Measurements from ENCODE around the gene HEG1.

The HEG1 gene

DNA sequence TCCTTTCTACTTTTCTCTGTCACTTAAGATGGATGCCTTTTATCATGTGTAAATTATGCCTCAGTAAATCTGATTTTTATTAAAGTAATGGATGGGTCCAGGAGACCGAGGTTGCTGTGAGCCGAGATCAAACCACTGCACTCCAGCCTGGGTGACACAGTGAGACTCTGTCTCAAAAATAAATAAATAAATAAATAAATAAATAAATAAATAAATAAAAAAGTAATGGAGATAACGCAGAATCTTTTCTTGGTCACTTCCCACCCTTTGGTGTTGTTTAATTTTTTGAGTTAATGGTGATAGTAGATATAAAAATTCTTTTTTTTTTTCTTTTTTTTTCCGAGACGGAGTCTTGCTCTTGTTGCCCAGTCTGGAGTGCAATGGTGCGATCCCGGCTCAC lies 77.2 kb downstream of the HEG1 start:
- Histone ChIP-seq H3K4me2 (ENCODE audit: low read depth, low read length, poor library complexity, severe bottlenecking) (no peak overlapping the region), H3K27me3 (ENCODE audit: low read length) (no peaks in the 10 kb centered on the region), H3K79me2 (ENCODE audit: insufficient read depth, low read length) (no peaks in the 10 kb centered on the region), H3K4me3 (ENCODE audit: insufficient read depth, low read length, poor library complexity, severe bottlenecking) (no peak overlapping the region), H3K36me3 (ENCODE audit: low read length) (no peaks in the 10 kb centered on the region), H3K27ac (ENCODE audit: low read depth, low read length) (no peak overlapping the region), H3F3A (ENCODE audit: insufficient read depth) (no peaks in the 10 kb centered on the region), H4K20me1 (ENCODE audit: low read depth, low read length) (no peaks in the 10 kb centered on the region), H3K9me2 (replicated peaks; ENCODE audit: insufficient read depth, low read length) (no peaks in the 10 kb centered on the region), H3K9ac (ENCODE audit: low read length) (no peak overlapping the region), H3K9me3 (ENCODE audit: insufficient read depth, low read length) (no peaks in the 10 kb centered on the region), H2AFZ (ENCODE audit: low read depth, low read length, severe bottlenecking) (no peak overlapping the region)
- TF ChIP-seq EZH2phosphoT487 (conservative IDR thresholded peaks at IDR 0.05; ENCODE audit: low read length) = no peak
- TF ChIP-seq, protein P1, sequence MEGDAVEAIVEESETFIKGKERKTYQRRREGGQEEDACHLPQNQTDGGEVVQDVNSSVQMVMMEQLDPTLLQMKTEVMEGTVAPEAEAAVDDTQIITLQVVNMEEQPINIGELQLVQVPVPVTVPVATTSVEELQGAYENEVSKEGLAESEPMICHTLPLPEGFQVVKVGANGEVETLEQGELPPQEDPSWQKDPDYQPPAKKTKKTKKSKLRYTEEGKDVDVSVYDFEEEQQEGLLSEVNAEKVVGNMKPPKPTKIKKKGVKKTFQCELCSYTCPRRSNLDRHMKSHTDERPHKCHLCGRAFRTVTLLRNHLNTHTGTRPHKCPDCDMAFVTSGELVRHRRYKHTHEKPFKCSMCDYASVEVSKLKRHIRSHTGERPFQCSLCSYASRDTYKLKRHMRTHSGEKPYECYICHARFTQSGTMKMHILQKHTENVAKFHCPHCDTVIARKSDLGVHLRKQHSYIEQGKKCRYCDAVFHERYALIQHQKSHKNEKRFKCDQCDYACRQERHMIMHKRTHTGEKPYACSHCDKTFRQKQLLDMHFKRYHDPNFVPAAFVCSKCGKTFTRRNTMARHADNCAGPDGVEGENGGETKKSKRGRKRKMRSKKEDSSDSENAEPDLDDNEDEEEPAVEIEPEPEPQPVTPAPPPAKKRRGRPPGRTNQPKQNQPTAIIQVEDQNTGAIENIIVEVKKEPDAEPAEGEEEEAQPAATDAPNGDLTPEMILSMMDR (IDR thresholded peaks at IDR 0.05; ENCODE audit: insufficient read depth, low read length, poor library complexity, severe bottlenecking) = no peak

DNA sequence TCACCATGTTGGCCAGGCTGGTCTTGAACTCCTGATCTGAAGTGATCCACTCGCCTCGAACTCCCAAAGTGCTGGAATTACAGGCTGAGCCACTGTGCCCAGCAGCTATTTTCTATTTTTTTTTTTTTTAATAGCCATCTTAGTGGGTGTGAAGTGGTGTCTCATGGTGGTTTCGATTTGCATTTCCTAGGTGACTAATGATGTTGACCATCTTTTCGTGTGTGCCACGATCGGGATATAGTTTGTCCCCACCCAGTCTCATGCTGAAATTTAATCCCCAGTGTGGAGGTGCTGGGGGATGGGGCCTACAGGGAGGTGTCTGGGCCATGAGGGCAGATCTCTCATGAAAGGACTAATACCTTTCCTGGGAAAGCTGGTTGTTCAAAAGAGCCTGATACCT lies 79.4 kb downstream of the HEG1 start:
- Histone ChIP-seq H3K27me3 (ENCODE audit: low read length) (no peaks in the 10 kb centered on the region), H4K20me1 (ENCODE audit: low read depth, low read length) (no peaks in the 10 kb centered on the region), H3K27ac (ENCODE audit: low read depth, low read length) (no peak overlapping the region), H3K36me3 (ENCODE audit: low read length) (no peaks in the 10 kb centered on the region), H3K79me2 (ENCODE audit: insufficient read depth, low read length) (no peaks in the 10 kb centered on the region), H2AFZ (ENCODE audit: low read depth, low read length, severe bottlenecking) (no peak overlapping the region), H3K9me3 (ENCODE audit: insufficient read depth, low read length) (no peaks in the 10 kb centered on the region), H3K9ac (ENCODE audit: low read length) (no peak overlapping the region), H3F3A (ENCODE audit: insufficient read depth) (no peaks in the 10 kb centered on the region), H3K9me2 (replicated peaks; ENCODE audit: insufficient read depth, low read length) (no peaks in the 10 kb centered on the region), H3K4me2 (ENCODE audit: low read depth, low read length, poor library complexity, severe bottlenecking) (no peak overlapping the region), H3K4me3 (ENCODE audit: insufficient read depth, low read length, poor library complexity, severe bottlenecking) (no peak overlapping the region)
- TF ChIP-seq, protein P1 (IDR thresholded peaks at IDR 0.05; ENCODE audit: insufficient read depth, low read length, poor library complexity, severe bottlenecking) = no peak
- TF ChIP-seq EZH2phosphoT487 (conservative IDR thresholded peaks at IDR 0.05; ENCODE audit: low read length) = no peak

DNA sequence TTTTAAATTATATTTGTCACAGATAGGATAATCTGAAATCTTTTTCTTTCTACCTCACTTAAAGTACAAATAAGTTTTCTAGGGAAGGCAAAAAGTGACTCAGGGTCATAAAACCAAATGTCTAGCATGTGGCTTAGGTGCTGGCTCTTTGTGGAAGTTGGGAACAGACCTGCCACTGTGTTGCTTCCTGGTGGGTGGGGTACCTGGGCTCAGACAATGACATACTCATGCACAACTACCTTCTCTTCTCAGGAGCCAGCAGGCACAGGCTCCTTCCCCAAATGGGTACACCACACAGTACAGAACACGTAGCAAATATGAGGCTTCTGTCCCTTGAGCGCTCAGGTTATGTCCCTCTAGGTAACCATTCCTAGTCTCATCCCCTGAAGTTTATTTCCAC lies 81.1 kb downstream of the HEG1 start:
- no peak overlapping the region for H3K27ac ChIP-seq (ENCODE audit: low read depth, low read length)
- no peaks in the 10 kb centered on the region for H3K27me3 ChIP-seq (ENCODE audit: low read length)
- H3K4me3 ChIP-seq (ENCODE audit: insufficient read depth, low read length, poor library complexity, severe bottlenecking) = no peak overlapping the region
- TF ChIP-seq, protein P1 (IDR thresholded peaks at IDR 0.05; ENCODE audit: insufficient read depth, low read length, poor library complexity, severe bottlenecking) = no peak
- TF ChIP-seq EZH2phosphoT487 (conservative IDR thresholded peaks at IDR 0.05; ENCODE audit: low read length) = no peak
- no peaks in the 10 kb centered on the region for H3K9me2 ChIP-seq (replicated peaks; ENCODE audit: insufficient read depth, low read length)
- H4K20me1 ChIP-seq (ENCODE audit: low read depth, low read length) = no peaks in the 10 kb centered on the region
- H2AFZ ChIP-seq (ENCODE audit: low read depth, low read length, severe bottlenecking) = no peak overlapping the region
- H3K4me2 ChIP-seq (ENCODE audit: low read depth, low read length, poor library complexity, severe bottlenecking) = no peak overlapping the region
- H3K9ac ChIP-seq (ENCODE audit: low read length) = no peak overlapping the region
- H3K36me3 ChIP-seq (ENCODE audit: low read length) = no peaks in the 10 kb centered on the region
- no peaks in the 10 kb centered on the region for H3F3A ChIP-seq (ENCODE audit: insufficient read depth)
- H3K79me2 ChIP-seq (ENCODE audit: insufficient read depth, low read length) = no peaks in the 10 kb centered on the region
- H3K9me3 ChIP-seq (ENCODE audit: insufficient read depth, low read length) = no peaks in the 10 kb centered on the region

All from SU-DHL-6 (cell line).